ENCODE measurements around the gene ANKEF1. TPM values are rescaled to one million over a fixed set of nuclear protein-coding genes. Genes with fewer than 3 reads are reported as not detected.

ANKEF1 gene
- 2.9 and 5.0 TPM in 2 replicates for total RNA-seq

DNA sequence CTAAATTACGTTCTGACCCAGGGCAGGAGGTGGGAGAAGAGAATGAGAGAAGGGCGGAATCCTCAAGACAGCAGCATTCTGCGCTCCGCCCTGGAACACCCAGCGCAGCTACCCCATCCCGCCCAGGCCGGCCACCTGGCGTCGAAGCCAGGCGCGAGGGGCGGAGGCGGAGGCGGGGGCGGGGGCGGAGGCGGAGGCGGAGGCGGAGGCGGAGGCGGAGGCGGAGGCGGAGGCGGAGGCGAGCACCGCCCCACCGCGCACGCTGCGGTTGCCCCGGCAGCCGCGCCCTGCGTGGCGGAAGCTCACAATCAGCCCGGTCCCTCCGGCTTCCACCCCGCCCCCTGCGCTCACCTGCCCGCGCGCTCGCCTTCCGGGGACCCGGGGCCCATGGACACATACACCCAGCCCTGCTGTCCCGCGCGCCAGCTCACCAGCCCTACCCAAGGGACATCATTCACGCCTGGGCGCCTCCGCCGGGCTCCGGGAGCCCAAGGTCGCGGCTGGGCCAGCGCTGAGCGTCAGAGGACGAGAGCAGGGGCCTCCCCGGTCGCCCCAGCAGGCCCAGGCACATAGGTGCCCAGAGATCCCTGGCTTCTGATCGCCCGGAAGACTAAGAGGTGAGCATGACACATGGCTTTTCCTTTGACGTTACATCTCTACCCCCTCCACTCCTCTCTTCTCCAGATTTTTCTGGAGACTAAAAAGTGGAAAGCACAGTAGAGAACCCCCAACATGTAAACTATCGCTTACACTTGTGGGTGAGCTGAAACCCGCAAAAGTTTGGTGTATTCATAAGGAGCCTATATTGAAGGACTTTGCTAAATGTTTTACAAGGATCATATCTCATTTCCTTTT is at the start of gene ANKEF1:
ANKEF1 (plus strand) TSS at position 271 of the 855 bp plus-strand sequence. CDS start 3,315 bp downstream, outside the sequence.

Other genes with a start within 250 kb of the ANKEF1 start
- gene PAK5, start 195.9 kb upstream of the ANKEF1 start, total RNA-seq = under 0.01 TPM in 1 of 2 replicates, not detected in the other
- 9.6 and 19.5 TPM in 2 replicates for gene SNAP25, start 183.8 kb downstream of the ANKEF1 start, total RNA-seq

All from smooth muscle cell of trachea (primary cell).